Stimulated activated CD8-positive, alpha-beta memory T cell treated with anti-CD3 and anti-CD28 coated beads, Interleukin-12 subunit alpha, Interleukin-12 subunit beta, amount 100 ng/mL, for 4 hours (primary cell): ENCODE data around the gene CFAP99.

Experiments used
- DNase-seq: peaks from one replicate; pipeline ENCODE4 v3.0.0-alpha.2; 2020; ENCODE audit warnings: low read depth

CFAP99 gene

GRCh38 chr4:2468456-2469191, 49.9 kb downstream of the CFAP99 start, which contains the start of gene RNF4:
RNF4 (plus strand) TSS chr4:2469106; CDS start chr4:2490494, 21,388 bp downstream.
- DNase-seq: peak; percentile 88

- DNase-seq: peak; percentile 64
Measured at GRCh38 chr4:2469192-2469984, 50.6 kb downstream of the CFAP99 start.

GRCh38 chr4:2470791-2471190, 52.0 kb downstream of the CFAP99 start:
- no peak for DNase-seq

- DNase-seq: no peak
Measured at GRCh38 chr4:2472187-2472586, 53.4 kb downstream of the CFAP99 start.

GRCh38 chr4:2478229-2478628, 59.5 kb downstream of the CFAP99 start:
- no peak for DNase-seq

- no peak for DNase-seq
Measured at GRCh38 chr4:2480649-2481048, 61.9 kb downstream of the CFAP99 start.

- DNase-seq: no peak
Measured at GRCh38 chr4:2482192-2482591, 63.4 kb downstream of the CFAP99 start.

GRCh38 chr4:2482693-2483092, 63.9 kb downstream of the CFAP99 start:
- DNase-seq: no peak

GRCh38 chr4:2483237-2483636, 64.5 kb downstream of the CFAP99 start:
- no peak for DNase-seq

GRCh38 chr4:2484185-2484584, 65.4 kb downstream of the CFAP99 start:
- DNase-seq: no peak

GRCh38 chr4:2484993-2485392, 66.2 kb downstream of the CFAP99 start:
- peak; percentile 37 for DNase-seq

- no peak for DNase-seq
Measured at GRCh38 chr4:2485956-2486355, 67.2 kb downstream of the CFAP99 start.

GRCh38 chr4:2486981-2487380, 68.2 kb downstream of the CFAP99 start:
- no peak for DNase-seq

- DNase-seq: no peak
Measured at GRCh38 chr4:2487632-2488031, 68.9 kb downstream of the CFAP99 start.

GRCh38 chr4:2489081-2489805, 70.5 kb downstream of the CFAP99 start:
- no peak for DNase-seq

GRCh38 chr4:2489841-2490552, 71.2 kb downstream of the CFAP99 start:
- DNase-seq: no peak

GRCh38 chr4:2492970-2493369, 74.2 kb downstream of the CFAP99 start:
- no peak for DNase-seq

- no peak for DNase-seq
Measured at GRCh38 chr4:2494992-2495391, 76.2 kb downstream of the CFAP99 start.

GRCh38 chr4:2497324-2497723, 78.6 kb downstream of the CFAP99 start:
- DNase-seq: no peak

- no peak for DNase-seq
Measured at GRCh38 chr4:2497931-2498330, 79.2 kb downstream of the CFAP99 start.

- no peak for DNase-seq
Measured at GRCh38 chr4:2500547-2500946, 81.8 kb downstream of the CFAP99 start.

- no peak for DNase-seq
Measured at GRCh38 chr4:2501034-2501594, 82.4 kb downstream of the CFAP99 start.
